Neural cell (in vitro differentiated cells): ENCODE data around the gene KDELR1.

Source experiments
- CTCF ChIP-seq: fragments of 450-650 bp; IDR thresholded peaks from 2 replicates; pipeline ENCODE4 v1.5.1; 2014; ENCODE audit warnings: antibody characterized with exemption, mild to moderate bottlenecking, moderate library complexity; ENCODE audit not compliant: poor library complexity, severe bottlenecking
- EP300 ChIP-seq: fragments of 450-650 bp; conservative IDR thresholded peaks from 2 replicates; pipeline ENCODE4 v1.6.1; 2014; ENCODE audit warnings: antibody characterized with exemption, mild to moderate bottlenecking, moderate library complexity; ENCODE audit not compliant: poor library complexity, severe bottlenecking
- MXI1 ChIP-seq: fragments of 450-650 bp; conservative IDR thresholded peaks from 2 replicates; pipeline ENCODE4 v1.6.1; 2014; ENCODE audit warnings: antibody characterized with exemption, mild to moderate bottlenecking; ENCODE audit not compliant: poor library complexity, severe bottlenecking

- TF ChIP-seq CTCF (no peak), MXI1 (peak; percentile 59), EP300 (no peak)
These were observed 27.3 kb downstream of the KDELR1 start, which contains the start of the genes SYNGR4 and TMEM143 for GRCh38 chr19:48363810-48364597.
